C4-2B (cell line): ENCODE results near the gene PEX5L.

Source experiments
- ZFX ChIP-seq: fragments of 450-650 bp; IDR thresholded peaks from 2 replicates; pipeline ENCODE4 v1.6.1; 2017
- TF ChIP-seq, protein P1 (sequence below): fragments of 450-650 bp; conservative IDR thresholded peaks from 2 replicates; pipeline ENCODE4 v1.5.1; 2017; ENCODE audit warnings: mild to moderate bottlenecking

GRCh38 chr3:179927191-179927590 is 109.5 kb downstream of the PEX5L start:
- TF ChIP-seq, protein P1, sequence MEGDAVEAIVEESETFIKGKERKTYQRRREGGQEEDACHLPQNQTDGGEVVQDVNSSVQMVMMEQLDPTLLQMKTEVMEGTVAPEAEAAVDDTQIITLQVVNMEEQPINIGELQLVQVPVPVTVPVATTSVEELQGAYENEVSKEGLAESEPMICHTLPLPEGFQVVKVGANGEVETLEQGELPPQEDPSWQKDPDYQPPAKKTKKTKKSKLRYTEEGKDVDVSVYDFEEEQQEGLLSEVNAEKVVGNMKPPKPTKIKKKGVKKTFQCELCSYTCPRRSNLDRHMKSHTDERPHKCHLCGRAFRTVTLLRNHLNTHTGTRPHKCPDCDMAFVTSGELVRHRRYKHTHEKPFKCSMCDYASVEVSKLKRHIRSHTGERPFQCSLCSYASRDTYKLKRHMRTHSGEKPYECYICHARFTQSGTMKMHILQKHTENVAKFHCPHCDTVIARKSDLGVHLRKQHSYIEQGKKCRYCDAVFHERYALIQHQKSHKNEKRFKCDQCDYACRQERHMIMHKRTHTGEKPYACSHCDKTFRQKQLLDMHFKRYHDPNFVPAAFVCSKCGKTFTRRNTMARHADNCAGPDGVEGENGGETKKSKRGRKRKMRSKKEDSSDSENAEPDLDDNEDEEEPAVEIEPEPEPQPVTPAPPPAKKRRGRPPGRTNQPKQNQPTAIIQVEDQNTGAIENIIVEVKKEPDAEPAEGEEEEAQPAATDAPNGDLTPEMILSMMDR, result no peak
- TF ChIP-seq ZFX, result no peak
